Erythroblast (primary cell): ENCODE measurements around the gene CAPN10.

Experiments used
- DNase-seq, 2 experiments: peaks; one replicate each; lab custom pipeline; 2025; lab: John Stamatoyannopoulos, UW
- GATA1 ChIP-seq: IDR thresholded peaks from 2 replicates; pipeline ENCODE4 v1.6.1; 2011; ENCODE audit warnings: low read depth, mild to moderate bottlenecking, control low read depth, low read length, moderate library complexity
- POLR2A ChIP-seq: IDR thresholded peaks from 2 replicates; pipeline ENCODE4 v1.6.1; 2011; ENCODE audit warnings: mild to moderate bottlenecking, low read length

Gene CAPN10

DNA sequence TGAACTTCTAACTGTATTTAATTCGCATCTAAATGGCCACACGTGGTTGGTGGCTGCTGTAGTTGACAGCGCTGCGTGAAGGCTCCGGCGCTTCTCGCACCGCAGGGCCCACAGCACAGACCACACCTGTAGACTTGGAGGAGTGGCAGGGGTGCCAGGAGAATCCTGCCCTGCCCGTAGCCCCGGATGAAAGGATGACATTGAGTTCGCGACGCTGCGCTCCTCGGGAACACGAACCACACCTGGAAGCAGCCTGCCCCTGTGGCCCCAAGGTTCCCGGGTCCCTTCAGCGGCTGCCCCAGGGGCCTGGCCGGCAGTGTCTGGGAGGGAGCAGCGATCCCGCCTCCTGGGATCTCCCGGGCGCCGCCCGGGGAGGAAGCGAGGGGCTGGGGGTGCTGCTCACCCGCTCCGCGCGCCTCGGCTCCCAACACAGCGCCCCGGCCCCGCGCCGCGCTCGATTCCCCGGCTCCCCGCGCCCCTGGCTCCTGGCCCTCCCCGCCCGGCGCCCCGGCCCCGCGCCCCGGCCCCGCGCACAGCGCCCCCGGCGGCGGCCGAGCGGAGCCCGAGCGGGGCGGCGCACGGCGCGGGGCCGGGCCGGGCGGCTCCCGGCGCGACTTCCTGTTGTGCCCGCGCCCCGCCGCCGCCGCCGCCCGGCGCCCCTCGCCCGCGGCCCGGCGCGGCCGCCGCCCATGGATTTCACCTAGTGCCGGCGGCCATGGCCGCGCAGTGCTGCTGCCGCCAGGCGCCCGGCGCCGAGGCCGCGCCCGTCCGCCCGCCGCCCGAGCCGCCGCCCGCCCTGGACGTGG lies 18.5 kb upstream of the CAPN10 start, which contains the start of gene RNPEPL1:
RNPEPL1 (plus strand) TSS at position 613 of the 806 bp plus-strand sequence; CDS start at position 716, 103 bp downstream.
- peak; percentile 76 to 89 for DNase-seq
- TF ChIP-seq POLR2A (peak; percentile 30), GATA1 (no peak)

DNA sequence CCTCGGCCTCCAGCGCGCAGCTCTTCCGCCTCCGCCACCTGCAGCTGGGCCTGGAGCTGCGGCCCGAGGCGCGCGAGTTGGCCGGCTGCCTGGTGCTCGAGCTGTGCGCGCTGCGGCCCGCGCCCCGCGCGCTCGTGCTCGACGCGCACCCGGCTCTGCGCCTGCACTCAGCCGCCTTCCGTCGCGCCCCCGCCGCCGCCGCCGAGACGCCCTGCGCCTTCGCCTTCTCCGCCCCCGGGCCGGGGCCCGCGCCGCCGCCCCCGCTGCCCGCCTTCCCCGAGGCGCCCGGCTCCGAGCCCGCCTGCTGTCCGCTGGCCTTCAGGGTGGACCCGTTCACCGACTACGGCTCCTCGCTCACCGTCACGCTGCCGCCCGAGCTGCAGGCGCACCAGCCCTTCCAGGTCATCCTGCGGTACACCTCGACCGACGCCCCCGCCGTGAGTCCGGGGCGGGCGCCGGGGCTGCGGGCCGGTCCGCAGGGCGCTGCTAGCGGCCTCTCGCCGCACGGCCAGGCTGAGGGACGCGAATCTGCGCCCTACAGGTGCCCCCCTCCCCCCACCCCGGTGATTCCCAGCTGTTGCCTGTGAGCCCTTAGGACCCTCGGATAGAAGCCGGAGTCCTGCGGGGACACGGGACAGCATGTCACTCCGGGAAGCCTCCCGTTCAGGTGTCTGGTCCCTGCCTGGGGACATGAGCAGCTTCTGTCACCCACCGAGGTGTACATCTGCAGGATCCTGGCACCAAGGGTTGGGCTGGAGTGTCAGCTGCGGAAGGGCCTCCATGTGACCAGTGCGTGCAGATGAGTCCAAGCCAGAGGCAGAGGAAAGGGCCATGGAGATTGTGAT lies 17.6 kb upstream of the CAPN10 start:
- DNase-seq, result peak; percentile 84 to 90
- TF ChIP-seq POLR2A, result no peak
- TF ChIP-seq GATA1, result no peak

- DNase-seq, result no peak
- TF ChIP-seq GATA1, result no peak
- no peak for TF ChIP-seq POLR2A
Measured at GRCh38 chr2:240569523-240569997, 17.0 kb upstream of the CAPN10 start.

- TF ChIP-seq GATA1, result no peak
- no peak for TF ChIP-seq POLR2A
- no peak for DNase-seq
Measured at GRCh38 chr2:240569998-240570530, 16.5 kb upstream of the CAPN10 start.

GRCh38 chr2:240570531-240571313 lies 15.8 kb upstream of the CAPN10 start:
- DNase-seq, result no peak
- TF ChIP-seq POLR2A, result no peak
- TF ChIP-seq GATA1, result no peak

DNA sequence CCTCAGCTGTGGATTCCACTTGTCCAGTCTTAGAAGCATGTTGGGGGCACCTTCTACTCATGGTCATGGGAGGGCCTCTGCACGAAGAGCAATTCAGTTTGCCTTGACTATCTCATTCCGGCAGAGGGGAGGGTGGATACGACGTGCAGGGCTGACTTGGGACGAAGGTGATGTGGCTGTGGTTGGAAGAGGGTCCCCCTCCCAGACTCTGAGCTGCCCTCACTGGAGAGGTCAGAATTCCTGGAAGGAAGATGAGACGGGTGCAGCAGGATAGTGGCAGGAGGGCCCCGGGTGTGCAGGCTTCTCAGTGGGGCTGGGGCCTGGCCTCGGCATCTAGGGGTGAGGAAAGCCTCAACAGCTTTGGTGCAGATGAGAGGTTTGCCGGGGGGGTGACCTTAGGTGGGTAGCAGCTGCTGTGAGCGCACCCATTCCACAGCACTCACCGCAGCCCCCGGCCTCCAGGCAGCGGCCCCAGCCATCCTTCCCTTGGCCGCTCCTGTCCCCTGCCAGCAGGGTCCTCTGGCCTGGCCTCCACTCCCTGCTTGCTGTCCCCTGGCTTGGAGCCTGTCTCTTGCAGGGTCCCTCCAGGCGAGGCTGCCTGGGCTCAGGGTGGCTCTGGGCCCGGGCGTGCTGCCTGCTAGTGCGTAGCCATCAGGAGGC lies 15.1 kb upstream of the CAPN10 start:
- no peak for DNase-seq
- no peak for TF ChIP-seq GATA1
- no peak for TF ChIP-seq POLR2A

- TF ChIP-seq GATA1 (no peak), POLR2A (no peak)
- no peak for DNase-seq
Measured at GRCh38 chr2:240572141-240573031, 14.1 kb upstream of the CAPN10 start.

DNA sequence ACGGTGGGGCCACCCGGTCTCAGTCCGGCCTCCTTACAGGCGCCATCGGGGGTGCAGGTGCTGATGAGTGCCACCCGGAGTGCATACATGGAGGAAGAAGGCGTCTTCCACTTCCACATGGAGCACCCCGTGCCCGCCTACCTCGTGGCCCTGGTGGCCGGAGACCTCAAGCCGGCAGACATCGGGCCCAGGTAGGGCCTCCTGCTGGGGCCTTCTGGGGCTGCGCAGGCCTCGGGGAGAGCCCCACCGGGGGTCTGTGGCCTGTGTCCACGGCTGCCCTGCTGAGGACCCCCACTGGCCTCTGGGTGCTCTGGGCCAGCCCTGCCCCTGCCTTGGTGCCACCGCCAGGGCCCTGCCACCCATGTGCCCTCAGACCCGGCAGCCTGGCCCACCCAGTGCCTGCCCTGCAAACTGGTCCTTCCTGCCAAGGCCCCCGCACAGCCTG lies 13.4 kb upstream of the CAPN10 start:
- no peak for DNase-seq
- no peak for TF ChIP-seq GATA1
- TF ChIP-seq POLR2A, result no peak

- TF ChIP-seq GATA1 (no peak), POLR2A (no peak)
- no peak for DNase-seq
Measured at GRCh38 chr2:240573516-240574385, 12.8 kb upstream of the CAPN10 start.

GRCh38 chr2:240574386-240575100 lies 12.0 kb upstream of the CAPN10 start:
- no peak for DNase-seq

More at GRCh38 chr2:240574386-240575100, 12.0 kb upstream of the CAPN10 start:
- no peak for TF ChIP-seq GATA1
- no peak for TF ChIP-seq POLR2A
